Panc1 (cell line): ENCODE results near the gene SHC3. TPM values are rescaled to one million over a fixed set of nuclear protein-coding genes. Genes with fewer than 3 reads are reported as not detected.

Experiments
- ATAC-seq: fragments of 200-7000 bp; cut with Tn5 transposase; 2 replicates; pipeline ENCODE4 v1.9.1; 2020; ENCODE audit warnings: mild to moderate bottlenecking, moderate library complexity
- BruUV-seq: library from RNA; stranded (reverse); fragments of 400-500 nt; replicated peaks from 2 replicates; lab custom pipeline; 2021; lab: Mats Ljungman, UMichigan
- CTCF ChIA-PET: fragments of 300-600 bp; sonication (Branson Sonifier 250); formaldehyde crosslinking; loops from one replicate; lab custom pipeline; 2022; ENCODE audit warnings: antibody characterized with exemption; lab: Charles Lee
- POLR2A ChIA-PET: fragments of 300-600 bp; sonication (Branson Sonifier 250); formaldehyde crosslinking; loops from one replicate; lab custom pipeline; 2022; ENCODE audit warnings: antibody characterized with exemption; lab: Charles Lee
- DNase-seq: peaks from one replicate; pipeline ENCODE4 v3.0.0-alpha.2; 2010; ENCODE audit warnings: low read depth, low spot score
- H3K27ac ChIP-seq: 2 replicates; pipeline ENCODE4 v1.5.1; 2011; ENCODE audit warnings: mild to moderate bottlenecking, low read length, inconsistent platforms
- H3K27me3 ChIP-seq: fragments of 200-500 bp; sonication (Bioruptor generic); 2 replicates; pipeline ENCODE4 v1.6.0; 2014; ENCODE audit warnings: low read length, inconsistent platforms; ENCODE audit not compliant: control insufficient read depth, insufficient read depth
- H3K36me3 ChIP-seq: fragments of 200-500 bp; sonication (Bioruptor generic); 2 replicates; pipeline ENCODE4 v1.5.1; 2014; ENCODE audit warnings: inconsistent platforms, mild to moderate bottlenecking, low read length, moderate library complexity; ENCODE audit not compliant: control insufficient read depth, insufficient read depth
- H3K4me1 ChIP-seq: 2 replicates; pipeline ENCODE4 v1.5.1; 2011; ENCODE audit warnings: inconsistent platforms, mild to moderate bottlenecking, low read length, moderate library complexity; ENCODE audit not compliant: control insufficient read depth, insufficient read depth
- H3K4me3 ChIP-seq, 2 experiments: 2 replicates each; pipeline ENCODE4 v1.5.1; 2011 to 2012; ENCODE audit warnings: low read depth in 2 of 2, low read length in 2 of 2, mild to moderate bottlenecking in 2 of 2, inconsistent platforms in 1 of 2, moderate library complexity in 1 of 2
- H3K9me3 ChIP-seq: fragments of 200-500 bp; sonication (Bioruptor generic); 2 replicates; pipeline ENCODE4 v1.5.1; 2014; ENCODE audit warnings: low read depth, mild to moderate bottlenecking, inconsistent platforms, low read length, moderate library complexity; ENCODE audit not compliant: control insufficient read depth, insufficient read depth
- POLR2AphosphoS5 ChIP-seq: IDR thresholded peaks from 2 replicates; pipeline ENCODE4 v1.6.1; 2012; ENCODE audit warnings: mild to moderate bottlenecking, low read depth, low read length, moderate library complexity
- SIN3A ChIP-seq: IDR thresholded peaks from 2 replicates; pipeline ENCODE4 v1.6.1; 2012; ENCODE audit warnings: low read depth, mild to moderate bottlenecking, low read length, moderate library complexity, borderline replicate concordance; ENCODE audit not compliant: insufficient read depth
- TCF7L2 ChIP-seq: IDR thresholded peaks from 2 replicates; pipeline ENCODE4 v1.6.1; 2011; ENCODE audit warnings: mild to moderate bottlenecking, low read depth, low read length, inconsistent platforms
- in situ Hi-C: cut with HindIII; loops from 2 replicates; pipeline ENCODE4 v1.10.0; 2016; ENCODE audit warnings: low sequenced_read_pairs, low pct_unique_long_range_greater_than_20kb
- intact Hi-C: fragments of 100-400 bp; cut with micrococcal nuclease; formaldehyde crosslinking; loops from one replicate; pipeline ENCODE4 v1.10.0; 2022; ENCODE audit not compliant: unreplicated experiment
- total RNA-seq: library from RNA; stranded (reverse); gene quantifications from one replicate; pipeline ENCODE4 v1.2.1, GENCODE V29; 2021; ENCODE audit not compliant: unreplicated experiment
- TF ChIP-seq, protein P1 (sequence below), 2 experiments: IDR thresholded peaks; 2 replicates each; pipeline ENCODE4 v1.6.1; 2011 to 2012; ENCODE audit warnings: low read depth in 2 of 2, control low read depth in 1 of 2, low read length in 1 of 2, mild to moderate bottlenecking in 1 of 2, moderate library complexity in 1 of 2; ENCODE audit not compliant: insufficient read depth in 1 of 2
- TF ChIP-seq, protein P2 (sequence below): fragments of 450-650 bp; IDR thresholded peaks from 2 replicates; pipeline ENCODE4 v1.5.1; 2017; ENCODE audit warnings: mild to moderate bottlenecking

The SHC3 gene
- total RNA-seq, 1 experiment from 2014 or later, result 1.7 TPM

DNA sequence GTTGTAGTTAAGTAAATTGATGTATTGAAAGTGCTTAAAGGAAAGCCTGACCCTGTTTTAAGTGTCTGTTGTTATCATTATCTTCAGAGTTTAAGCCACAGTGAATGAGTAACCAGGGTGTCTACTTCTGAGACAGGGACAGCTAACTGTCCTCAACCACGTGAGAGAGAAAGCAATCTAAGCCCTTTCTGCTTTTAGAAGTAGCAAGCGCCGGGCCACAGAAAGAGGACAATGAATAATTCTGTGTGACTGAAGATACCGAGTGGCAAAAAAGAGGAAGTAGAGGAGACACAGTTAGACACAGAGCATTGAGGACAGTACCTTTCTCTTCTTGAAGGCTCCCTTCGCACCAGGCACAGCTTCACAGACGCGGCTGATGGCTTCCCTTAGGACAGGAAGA, 101.1 kb downstream of the SHC3 start:
- in situ Hi-C loops (no loop called here), intact Hi-C loops (no loop called here)
- Histone ChIP-seq H3K36me3 (no peaks in the 10 kb centered on the region), H3K4me1 (no peaks in the 10 kb centered on the region), H3K27ac (no peak overlapping the region), H3K9me3 (no peaks in the 10 kb centered on the region), H3K4me3 (no peak overlapping the region), H3K27me3 (no peaks in the 10 kb centered on the region)
- ChIA-PET CTCF (no interaction called here), POLR2A (no interaction called here)
- no TSS peak for BruUV-seq
- ATAC-seq (no peak), DNase-seq (no peak)
- TF ChIP-seq, protein P1, sequence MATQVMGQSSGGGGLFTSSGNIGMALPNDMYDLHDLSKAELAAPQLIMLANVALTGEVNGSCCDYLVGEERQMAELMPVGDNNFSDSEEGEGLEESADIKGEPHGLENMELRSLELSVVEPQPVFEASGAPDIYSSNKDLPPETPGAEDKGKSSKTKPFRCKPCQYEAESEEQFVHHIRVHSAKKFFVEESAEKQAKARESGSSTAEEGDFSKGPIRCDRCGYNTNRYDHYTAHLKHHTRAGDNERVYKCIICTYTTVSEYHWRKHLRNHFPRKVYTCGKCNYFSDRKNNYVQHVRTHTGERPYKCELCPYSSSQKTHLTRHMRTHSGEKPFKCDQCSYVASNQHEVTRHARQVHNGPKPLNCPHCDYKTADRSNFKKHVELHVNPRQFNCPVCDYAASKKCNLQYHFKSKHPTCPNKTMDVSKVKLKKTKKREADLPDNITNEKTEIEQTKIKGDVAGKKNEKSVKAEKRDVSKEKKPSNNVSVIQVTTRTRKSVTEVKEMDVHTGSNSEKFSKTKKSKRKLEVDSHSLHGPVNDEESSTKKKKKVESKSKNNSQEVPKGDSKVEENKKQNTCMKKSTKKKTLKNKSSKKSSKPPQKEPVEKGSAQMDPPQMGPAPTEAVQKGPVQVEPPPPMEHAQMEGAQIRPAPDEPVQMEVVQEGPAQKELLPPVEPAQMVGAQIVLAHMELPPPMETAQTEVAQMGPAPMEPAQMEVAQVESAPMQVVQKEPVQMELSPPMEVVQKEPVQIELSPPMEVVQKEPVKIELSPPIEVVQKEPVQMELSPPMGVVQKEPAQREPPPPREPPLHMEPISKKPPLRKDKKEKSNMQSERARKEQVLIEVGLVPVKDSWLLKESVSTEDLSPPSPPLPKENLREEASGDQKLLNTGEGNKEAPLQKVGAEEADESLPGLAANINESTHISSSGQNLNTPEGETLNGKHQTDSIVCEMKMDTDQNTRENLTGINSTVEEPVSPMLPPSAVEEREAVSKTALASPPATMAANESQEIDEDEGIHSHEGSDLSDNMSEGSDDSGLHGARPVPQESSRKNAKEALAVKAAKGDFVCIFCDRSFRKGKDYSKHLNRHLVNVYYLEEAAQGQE (IDR thresholded peaks at IDR 0.05; ENCODE audit: insufficient read depth in 1 of 2, low read depth in 2 of 2, low read length in 1 of 2), result no peak
- TF ChIP-seq, protein P2, sequence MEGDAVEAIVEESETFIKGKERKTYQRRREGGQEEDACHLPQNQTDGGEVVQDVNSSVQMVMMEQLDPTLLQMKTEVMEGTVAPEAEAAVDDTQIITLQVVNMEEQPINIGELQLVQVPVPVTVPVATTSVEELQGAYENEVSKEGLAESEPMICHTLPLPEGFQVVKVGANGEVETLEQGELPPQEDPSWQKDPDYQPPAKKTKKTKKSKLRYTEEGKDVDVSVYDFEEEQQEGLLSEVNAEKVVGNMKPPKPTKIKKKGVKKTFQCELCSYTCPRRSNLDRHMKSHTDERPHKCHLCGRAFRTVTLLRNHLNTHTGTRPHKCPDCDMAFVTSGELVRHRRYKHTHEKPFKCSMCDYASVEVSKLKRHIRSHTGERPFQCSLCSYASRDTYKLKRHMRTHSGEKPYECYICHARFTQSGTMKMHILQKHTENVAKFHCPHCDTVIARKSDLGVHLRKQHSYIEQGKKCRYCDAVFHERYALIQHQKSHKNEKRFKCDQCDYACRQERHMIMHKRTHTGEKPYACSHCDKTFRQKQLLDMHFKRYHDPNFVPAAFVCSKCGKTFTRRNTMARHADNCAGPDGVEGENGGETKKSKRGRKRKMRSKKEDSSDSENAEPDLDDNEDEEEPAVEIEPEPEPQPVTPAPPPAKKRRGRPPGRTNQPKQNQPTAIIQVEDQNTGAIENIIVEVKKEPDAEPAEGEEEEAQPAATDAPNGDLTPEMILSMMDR, result no peak
- TF ChIP-seq POLR2AphosphoS5, result no peak
- TF ChIP-seq TCF7L2, result no peak

DNA sequence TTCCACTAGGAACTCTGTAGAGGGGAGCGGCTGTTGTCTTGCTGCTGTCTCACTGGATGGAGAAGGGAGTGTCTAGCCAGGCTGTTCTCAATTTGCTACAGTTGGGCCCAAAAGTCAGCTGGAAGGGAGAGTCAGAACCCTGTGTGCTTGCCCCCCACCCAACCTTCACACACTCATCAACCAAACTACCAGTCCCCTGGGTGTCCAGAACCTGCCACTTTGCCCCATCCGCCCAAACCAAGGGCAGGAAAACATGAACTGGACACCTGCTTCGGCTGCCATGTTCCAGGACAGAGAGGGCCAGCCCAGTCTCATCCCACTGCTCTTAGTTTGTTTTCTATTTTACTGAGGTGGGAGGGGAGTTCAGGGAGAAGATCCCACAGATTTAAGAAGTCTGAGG, 105.2 kb downstream of the SHC3 start:
- in situ Hi-C loops, result no loop called here
- intact Hi-C loops, result no loop called here
- no peaks in the 10 kb centered on the region for H3K36me3 ChIP-seq
- no peak for ATAC-seq
- ChIA-PET CTCF (no interaction called here), POLR2A (no interaction called here)
- DNase-seq, result no peak
- BruUV-seq, result no TSS peak
- no peaks in the 10 kb centered on the region for H3K9me3 ChIP-seq
- no peak overlapping the region for H3K4me3 ChIP-seq
- H3K4me1 ChIP-seq, result no peaks in the 10 kb centered on the region
- no peak overlapping the region for H3K27ac ChIP-seq
- H3K27me3 ChIP-seq, result no peaks in the 10 kb centered on the region
- TF ChIP-seq TCF7L2, result no peak

DNA sequence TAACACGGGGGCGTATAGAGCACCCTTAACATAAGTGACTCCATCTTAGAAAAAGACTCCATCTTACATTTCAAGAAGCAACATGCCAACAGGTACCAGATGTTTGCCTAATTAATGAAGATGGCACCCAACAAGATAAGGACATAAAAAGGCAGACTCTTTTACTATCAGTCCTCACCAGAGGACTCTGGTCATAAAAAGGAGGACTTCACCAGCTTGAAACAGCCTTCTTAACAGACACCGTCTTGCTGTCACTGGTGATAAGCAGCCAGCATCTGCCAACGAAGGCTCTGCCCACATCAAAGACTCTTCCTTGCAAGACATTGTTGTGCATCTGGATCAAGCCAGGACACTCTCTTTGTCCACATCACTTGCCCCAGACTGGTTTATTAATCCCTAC, 107.0 kb downstream of the SHC3 start:
- H3K27me3 ChIP-seq, result no peaks in the 10 kb centered on the region
- in situ Hi-C loops (no loop called here), intact Hi-C loops (no loop called here)
- H3K36me3 ChIP-seq, result no peaks in the 10 kb centered on the region
- no peak overlapping the region for H3K4me3 ChIP-seq
- no peaks in the 10 kb centered on the region for H3K4me1 ChIP-seq
- TF ChIP-seq, protein P2, result no peak
- TF ChIP-seq POLR2AphosphoS5 (no peak), SIN3A (no peak), TCF7L2 (no peak)
- TF ChIP-seq, protein P1 (IDR thresholded peaks at IDR 0.05; ENCODE audit: insufficient read depth in 1 of 2, low read depth in 2 of 2, low read length in 1 of 2), result no peak
- POLR2A ChIA-PET, result no interaction called here
- no TSS peak for BruUV-seq
- DNase-seq, result no peak
- CTCF ChIA-PET, result no interaction called here
- no peak overlapping the region for H3K27ac ChIP-seq
- no peak for ATAC-seq
- no peaks in the 10 kb centered on the region for H3K9me3 ChIP-seq
